Lung (tissue), 12 donors: ENCODE data around the gene KNG1. TPM values are rescaled to one million over a fixed set of nuclear protein-coding genes. Genes with fewer than 3 reads are reported as not detected.
"Not testable (repeated sequence)": the region's sequence is repeated elsewhere in the genome, so short reads cannot be mapped to it uniquely, and the experiment has no call there.

Source experiments
- ATAC-seq: fragments of 200-7000 bp; cut with Tn5 transposase; one replicate; pipeline ENCODE4 v1.9.1; 2020; ENCODE audit warnings: moderate number of reproducible peaks; ENCODE audit not compliant: insufficient read depth, low FRiP score
- DNase-seq, 3 donors: peaks; one replicate each; pipeline ENCODE4 v3.0.0-alpha.2; 2013 to 2017
- H3K27ac ChIP-seq, 2 donors: one replicate each; pipeline ENCODE4 v1.5.1; 2013; ENCODE audit warnings: mild to moderate bottlenecking in 2 of 2, moderate library complexity in 2 of 2, control low read depth in 1 of 2, inconsistent platforms in 1 of 2, low read depth in 1 of 2, low read length in 1 of 2
- H3K27me3 ChIP-seq, 3 donors: one replicate each; pipeline ENCODE4 v1.5.1; 2013; ENCODE audit warnings: low read length in 2 of 3; ENCODE audit not compliant: control insufficient read depth in 3 of 3, insufficient read depth in 3 of 3
- H3K36me3 ChIP-seq, 4 donors: one replicate each; pipeline ENCODE4 v1.5.1; 2013; ENCODE audit warnings: low read length in 4 of 4, mild to moderate bottlenecking in 1 of 4, moderate library complexity in 1 of 4; ENCODE audit not compliant: control insufficient read depth in 4 of 4, insufficient read depth in 4 of 4
- H3K4me1 ChIP-seq, 5 donors: one replicate each; pipeline ENCODE4 v1.5.1; 2013; ENCODE audit warnings: low read length in 5 of 5, mild to moderate bottlenecking in 2 of 5, moderate library complexity in 1 of 5; ENCODE audit not compliant: control insufficient read depth in 5 of 5, insufficient read depth in 5 of 5
- H3K4me3 ChIP-seq: one replicate; pipeline ENCODE4 v1.5.1; 2013; ENCODE audit warnings: mild to moderate bottlenecking, control low read depth, moderate library complexity
- H3K9ac ChIP-seq, 2 donors: one replicate each; pipeline ENCODE4 v1.5.1; 2013; ENCODE audit warnings: low read length in 2 of 2, control low read depth in 1 of 2; ENCODE audit not compliant: insufficient read depth in 1 of 2
- H3K9me3 ChIP-seq, 4 donors: one replicate each; pipeline ENCODE4 v1.5.1; 2013; ENCODE audit warnings: low read length in 3 of 4, mild to moderate bottlenecking in 1 of 4, moderate library complexity in 1 of 4; ENCODE audit not compliant: control insufficient read depth in 4 of 4, insufficient read depth in 3 of 4
- WGBS, 2 donors: extraction: QIAGEN DNeasy Blood & Tissue Kit; methylation state at CpG; one replicate each; pipeline ENCODE4 v1.1.7; 2013; 5-methylcytosine and 5-hydroxymethylcytosine counted together
- polyA plus RNA-seq, 2 donors: library from polyadenylated mRNA; stranded (reverse); fragments of 200-250 nt; gene quantifications; one replicate each; pipeline ENCODE4 v1.2.1, GENCODE V29; 2013
- total RNA-seq, 2 donors: library from RNA; depleted of rRNA in 1 of 2; stranded (reverse); fragments of >200 nt in 1 of 2; gene quantifications; one replicate each; pipeline ENCODE4 v1.2.1, GENCODE V29; 2014 to 2021
- TF ChIP-seq, protein P1 (sequence below): IDR thresholded peaks from 2 replicates; pipeline ENCODE4 v1.5.1; 2012; ENCODE audit warnings: mild to moderate bottlenecking; ENCODE audit errors: control extremely low read depth, extremely low read depth
- donor health status: control.
- donor health status: control.
- donor health status: Bipolar disorder and iron deficiency.
- donor health status: healthy.
- donor health status: DM: yes; HTN: yes; CAD: no.

The KNG1 gene
- total and polyA plus RNA-seq, 4 donors: 0.07 to 0.23 (median 0.13) TPM

GRCh38 chr3:186687120-186687651, 30.0 kb upstream of the KNG1 start:
- no peaks in the 10 kb centered on the region for H3K27me3 ChIP-seq
- DNase-seq (no peak), ATAC-seq (no peak)
- H3K9me3 ChIP-seq: peaks cover 0 to 2% (median 0%) of the 10 kb centered on the region in 4 donors
- no peak overlapping the region for H3K4me3 ChIP-seq
- H3K9ac ChIP-seq: no peak overlapping the region
- WGBS, 2 donors: 70 to 83% methylated on average over 12 of the region's 12 CpGs
- TF ChIP-seq, protein P1, sequence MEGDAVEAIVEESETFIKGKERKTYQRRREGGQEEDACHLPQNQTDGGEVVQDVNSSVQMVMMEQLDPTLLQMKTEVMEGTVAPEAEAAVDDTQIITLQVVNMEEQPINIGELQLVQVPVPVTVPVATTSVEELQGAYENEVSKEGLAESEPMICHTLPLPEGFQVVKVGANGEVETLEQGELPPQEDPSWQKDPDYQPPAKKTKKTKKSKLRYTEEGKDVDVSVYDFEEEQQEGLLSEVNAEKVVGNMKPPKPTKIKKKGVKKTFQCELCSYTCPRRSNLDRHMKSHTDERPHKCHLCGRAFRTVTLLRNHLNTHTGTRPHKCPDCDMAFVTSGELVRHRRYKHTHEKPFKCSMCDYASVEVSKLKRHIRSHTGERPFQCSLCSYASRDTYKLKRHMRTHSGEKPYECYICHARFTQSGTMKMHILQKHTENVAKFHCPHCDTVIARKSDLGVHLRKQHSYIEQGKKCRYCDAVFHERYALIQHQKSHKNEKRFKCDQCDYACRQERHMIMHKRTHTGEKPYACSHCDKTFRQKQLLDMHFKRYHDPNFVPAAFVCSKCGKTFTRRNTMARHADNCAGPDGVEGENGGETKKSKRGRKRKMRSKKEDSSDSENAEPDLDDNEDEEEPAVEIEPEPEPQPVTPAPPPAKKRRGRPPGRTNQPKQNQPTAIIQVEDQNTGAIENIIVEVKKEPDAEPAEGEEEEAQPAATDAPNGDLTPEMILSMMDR: no peak
- no peaks in the 10 kb centered on the region for H3K4me1 ChIP-seq
- H3K36me3 ChIP-seq: no peaks in the 10 kb centered on the region
- H3K27ac ChIP-seq: no peak overlapping the region

- ATAC-seq, H3K9ac ChIP-seq, H3K27me3 ChIP-seq, H3K4me3 ChIP-seq, H3K36me3 ChIP-seq, H3K9me3 ChIP-seq, H3K27ac ChIP-seq, DNase-seq, H3K4me1 ChIP-seq: not testable (repeated sequence)
- WGBS, 2 donors: 47 to 72% methylated on average over 1 of the region's 1 CpG
Observed at GRCh38 chr3:186690304-186690703, 26.9 kb upstream of the KNG1 start.

DNA sequence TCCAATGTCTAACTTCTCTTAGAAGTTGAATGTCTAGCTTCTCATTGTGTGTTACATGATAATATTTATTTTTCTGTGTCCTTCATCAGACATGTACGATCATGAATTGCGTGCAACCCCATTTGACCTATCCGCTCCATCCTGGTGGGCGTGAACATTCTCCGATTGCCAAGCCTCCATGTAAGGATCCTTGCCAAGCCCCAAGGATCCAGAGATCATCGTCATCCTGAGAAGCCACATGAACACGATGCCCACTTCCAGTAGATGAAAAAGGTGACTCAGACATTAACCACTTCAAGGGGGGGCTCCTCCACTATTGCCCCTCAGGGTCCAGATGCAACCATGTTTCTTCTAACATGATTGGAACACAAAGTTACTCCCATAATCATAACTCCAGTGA, 25.5 kb upstream of the KNG1 start:
- no peaks in the 10 kb centered on the region for H3K9me3 ChIP-seq
- H3K4me1 ChIP-seq: no peaks in the 10 kb centered on the region
- TF ChIP-seq, protein P1: no peak
- ATAC-seq (no peak), DNase-seq (no peak)
- no peaks in the 10 kb centered on the region for H3K27me3 ChIP-seq
- no peaks in the 10 kb centered on the region for H3K36me3 ChIP-seq
- no peak overlapping the region for H3K9ac ChIP-seq
- H3K4me3 ChIP-seq: no peak overlapping the region
- 91 to 94% methylated on average over 7 of the region's 7 CpGs for WGBS, 2 donors
- H3K27ac ChIP-seq: no peak overlapping the region

- Histone ChIP-seq H3K4me1 (no peaks in the 10 kb centered on the region), H3K27ac (no peak overlapping the region), H3K4me3 (no peak overlapping the region), H3K27me3 (peaks cover 0 to 3% (median 2%) of the 10 kb centered on the region in 3 donors), H3K9me3 (no peaks in the 10 kb centered on the region), H3K9ac (no peak overlapping the region), H3K36me3 (no peaks in the 10 kb centered on the region)
- TF ChIP-seq, protein P1: no peak
- 71 to 87% methylated on average over 3 of the region's 3 CpGs for WGBS, 2 donors
- ATAC-seq: no peak
- DNase-seq: no peak
Observed at GRCh38 chr3:186693843-186694242, 23.3 kb upstream of the KNG1 start.
